Stimulated activated CD4-positive, alpha-beta T cell treated with anti-CD3 and anti-CD28 coated beads, Interleukin-15, amount 100 ng/mL, for 24 hours (primary cell): Measurements from ENCODE around the gene IDH3G.
"Not testable (repeated sequence)": the region's sequence is repeated elsewhere in the genome, so short reads cannot be mapped to it uniquely, and the experiment has no call there.

ENCODE experiments used
- DNase-seq: peaks from one replicate; pipeline ENCODE4 v3.0.0-alpha.2; 2020

Gene IDH3G

DNA sequence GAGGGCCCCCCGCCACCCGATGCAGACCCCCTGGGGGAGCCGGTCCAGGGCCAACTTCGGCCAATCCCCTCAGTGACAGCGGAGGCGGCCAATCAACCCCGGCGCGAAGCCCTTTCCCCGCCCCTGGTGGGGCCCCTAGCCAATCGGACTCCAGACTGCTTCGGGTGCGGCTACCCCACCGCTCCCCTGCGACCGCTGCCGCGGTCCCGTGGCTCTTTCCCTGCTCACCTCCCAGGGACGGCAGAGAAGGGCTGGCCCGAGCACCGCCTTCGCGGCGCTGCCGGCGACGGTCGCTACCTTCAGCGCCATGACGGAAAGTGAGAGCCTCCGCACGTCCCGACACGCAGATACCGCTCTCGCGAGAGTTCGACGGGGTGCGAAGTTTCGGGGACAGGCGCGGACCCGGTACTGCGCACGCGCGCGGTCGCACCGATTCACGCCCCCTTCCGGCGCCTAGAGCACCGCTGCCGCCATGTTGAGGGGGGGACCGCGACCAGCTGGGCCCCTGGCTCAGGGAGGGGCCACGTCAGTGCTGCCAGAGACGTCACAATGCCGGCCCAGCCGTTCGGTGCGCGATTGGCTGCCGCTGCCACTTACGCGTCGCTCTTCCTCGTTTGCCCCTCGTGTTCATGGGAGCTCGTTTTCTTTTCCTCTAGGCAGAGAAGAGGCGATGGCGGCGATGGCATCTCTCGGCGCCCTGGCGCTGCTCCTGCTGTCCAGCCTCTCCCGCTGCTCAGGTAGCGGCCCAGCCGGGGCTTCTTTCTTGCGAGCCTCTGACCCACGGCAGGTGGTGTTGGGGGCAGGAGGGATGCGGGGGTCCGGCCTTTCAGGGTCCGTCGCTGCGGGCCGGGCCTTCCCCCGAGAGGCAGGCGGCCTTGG, at the start of gene IDH3G, which contains the start of gene SSR4:
TSS of gene IDH3G (minus strand) at position 358 of the 879 bp plus-strand sequence. CDS start at position 309, 49 bp downstream.
TSS of gene SSR4 (plus strand) at position 651 of the 879 bp plus-strand sequence. CDS start at position 671, 20 bp downstream.
- peak; percentile 93 for DNase-seq

DNA sequence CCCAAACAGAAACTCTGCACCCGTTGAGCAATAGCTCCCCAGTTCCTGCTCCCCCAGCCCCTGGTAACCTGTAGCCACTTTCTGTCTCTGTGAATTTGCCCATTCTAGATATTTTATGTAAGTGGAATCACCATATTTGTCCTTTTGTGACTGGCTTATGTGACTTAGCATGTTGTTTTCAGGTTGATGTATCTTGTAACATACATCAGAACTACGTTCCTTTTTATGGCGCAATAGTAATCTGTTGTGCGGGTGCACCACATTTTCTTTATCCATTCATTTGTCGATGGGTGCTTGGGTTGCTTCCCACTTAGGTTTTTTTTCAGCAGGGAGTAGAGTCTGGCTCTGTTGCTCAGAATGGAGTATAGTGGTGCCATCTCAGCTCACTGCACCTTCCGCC, 42.7 kb upstream of the IDH3G start:
- no peak for DNase-seq

DNA sequence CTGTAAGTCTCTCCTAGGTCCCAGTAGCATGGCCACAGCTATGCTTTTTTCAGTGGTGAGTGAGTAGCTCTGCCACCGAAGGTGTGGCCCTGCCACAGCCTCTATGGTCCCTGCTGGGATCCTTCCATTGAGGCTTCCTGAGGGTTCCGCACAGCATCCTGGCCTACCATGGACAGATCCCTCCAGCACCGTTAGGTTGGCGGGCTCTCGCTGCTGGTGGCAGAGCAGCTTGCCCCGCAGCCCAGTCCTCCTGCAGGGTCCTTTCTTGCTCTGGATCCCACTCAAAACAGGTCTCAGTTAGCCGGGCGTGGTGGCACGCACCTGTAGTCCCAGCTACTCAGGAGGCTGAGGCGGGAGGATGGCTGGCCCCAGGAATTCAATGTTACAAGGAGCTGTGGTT, 38.6 kb upstream of the IDH3G start:
- DNase-seq: no peak

DNA sequence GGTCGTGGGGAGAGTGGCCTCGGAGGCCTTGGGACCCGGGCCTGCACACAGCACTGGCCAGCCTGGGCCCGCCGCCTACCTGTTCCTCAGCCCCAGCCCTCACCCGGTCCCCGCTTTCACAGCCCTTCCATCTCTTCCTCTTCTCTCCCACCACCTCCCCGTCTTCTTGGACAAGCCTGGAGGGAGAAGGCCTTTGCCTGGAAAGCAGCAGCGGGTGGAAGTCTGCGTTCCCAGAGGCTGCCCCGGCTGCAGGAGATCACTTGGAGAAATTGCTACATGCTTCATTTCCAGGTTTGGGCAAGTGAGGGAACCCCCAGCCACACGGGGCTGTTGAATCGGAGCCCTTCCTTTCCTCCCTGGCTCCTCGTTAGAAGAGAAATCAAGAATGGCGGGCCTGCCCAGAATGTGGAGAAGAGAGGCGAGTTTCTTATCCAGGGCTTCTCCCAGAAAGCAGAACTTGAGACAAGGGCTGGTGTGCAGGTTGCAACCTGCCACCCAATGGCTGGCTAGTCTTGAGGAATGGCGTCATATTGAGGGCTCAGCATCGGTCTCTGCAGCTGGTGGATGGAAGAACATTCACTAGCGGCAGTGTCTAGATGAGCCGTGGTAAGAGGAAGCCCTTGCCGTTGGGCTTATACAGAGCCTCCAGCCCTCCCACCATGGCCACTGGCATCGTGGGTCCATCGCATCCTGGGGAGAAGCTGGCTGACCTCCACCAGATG, 37.4 kb upstream of the IDH3G start:
- no peak for DNase-seq

DNA sequence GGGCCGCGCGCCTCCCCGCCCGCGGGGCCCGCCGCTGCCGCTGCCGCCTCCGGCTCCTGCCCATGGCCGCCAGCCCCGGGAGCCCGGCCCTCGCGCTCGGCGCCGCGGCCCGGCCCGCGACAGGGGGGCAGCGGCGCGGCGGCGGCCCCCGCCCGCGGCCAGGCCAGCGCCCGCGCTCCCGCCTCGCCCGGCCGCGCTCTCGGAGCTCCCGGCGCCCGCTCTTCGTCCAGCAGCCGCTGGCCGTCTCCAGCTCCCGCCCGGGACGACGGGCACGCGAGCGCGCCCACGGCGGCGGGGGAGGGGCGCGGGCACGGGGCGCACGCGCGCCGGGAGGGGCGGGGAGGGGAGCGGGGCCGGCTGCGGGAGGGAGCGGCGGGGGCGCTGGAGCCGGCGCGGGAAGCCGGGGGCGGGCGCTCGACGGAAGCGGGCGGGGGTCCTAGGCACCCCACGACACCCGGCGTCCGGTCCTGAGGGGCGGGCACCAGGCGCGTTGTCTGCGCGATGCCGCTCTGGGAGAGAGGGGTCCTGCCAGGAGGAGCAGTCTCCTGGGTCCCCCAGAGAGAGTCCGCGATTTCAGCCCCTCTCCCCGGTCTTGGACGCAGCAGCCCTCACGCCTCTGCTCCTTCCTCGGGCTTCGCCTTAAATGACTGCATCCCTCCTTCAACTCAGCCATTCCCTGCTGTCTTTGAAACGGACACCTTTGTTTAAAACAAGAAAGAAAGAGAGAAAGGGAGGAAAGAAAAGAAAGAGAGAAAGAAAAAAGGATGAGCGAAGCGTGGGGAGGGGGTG, 36.7 kb upstream of the IDH3G start:
- no peak for DNase-seq

DNA sequence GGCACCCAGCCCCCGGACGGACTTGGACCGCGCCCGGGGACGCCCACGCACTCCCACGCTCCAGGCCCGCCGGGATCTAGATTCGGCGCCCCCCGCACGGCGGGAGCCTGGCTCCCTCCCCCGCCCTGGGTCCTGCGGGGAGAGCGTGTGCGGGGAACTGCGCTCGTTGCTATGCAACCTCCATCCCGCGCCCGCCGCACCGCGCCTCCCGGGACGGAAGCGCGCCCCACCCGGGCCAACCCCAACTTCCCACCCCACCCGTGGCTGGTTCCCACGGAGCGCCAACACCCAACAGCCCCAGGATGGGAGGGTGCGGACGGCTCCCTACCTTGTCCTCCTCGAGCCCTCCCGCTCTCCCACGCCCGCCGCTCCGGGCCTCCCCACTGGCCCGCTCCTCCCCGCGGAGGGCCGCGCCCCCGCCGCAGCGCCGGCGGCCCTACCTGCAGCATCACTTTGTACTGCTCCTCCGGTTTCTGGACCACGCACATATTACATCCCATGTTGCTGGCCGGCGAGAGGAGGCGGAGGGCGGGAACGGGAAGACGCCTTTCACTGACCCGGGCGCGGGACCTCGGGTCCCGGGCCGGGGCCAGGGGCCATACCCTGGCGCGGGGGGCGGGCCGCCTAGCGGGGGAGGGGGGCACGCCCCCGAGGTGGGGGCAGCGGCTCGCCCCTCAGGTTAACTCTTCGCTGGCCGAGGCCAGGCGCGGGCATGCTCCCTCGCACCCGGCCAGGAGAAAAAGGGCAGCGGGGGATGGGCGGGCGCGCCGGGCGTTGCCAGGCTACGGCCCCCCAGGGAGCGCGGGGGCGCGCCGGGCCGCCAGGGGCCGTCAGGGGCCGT, 35.8 kb upstream of the IDH3G start, which contains the start of gene PDZD4:
TSS of gene PDZD4 (minus strand) at position 746 of the 841 bp plus-strand sequence. CDS start at position 500, 246 bp downstream.
- peak; percentile 25 for DNase-seq

DNA sequence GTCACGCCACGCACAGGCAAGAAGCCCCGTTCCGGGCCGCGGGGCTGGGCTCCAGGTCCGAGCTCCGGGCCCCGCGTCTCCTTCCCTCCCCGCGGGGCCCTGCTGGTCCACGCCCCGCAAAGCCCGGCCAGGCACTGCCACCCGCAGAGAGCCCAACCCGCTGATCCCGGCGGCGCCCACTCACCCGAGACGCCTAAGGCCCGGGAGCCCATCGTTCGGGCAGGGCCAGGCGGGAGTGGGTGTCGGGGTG, 35.3 kb upstream of the IDH3G start:
- DNase-seq: no peak

DNA sequence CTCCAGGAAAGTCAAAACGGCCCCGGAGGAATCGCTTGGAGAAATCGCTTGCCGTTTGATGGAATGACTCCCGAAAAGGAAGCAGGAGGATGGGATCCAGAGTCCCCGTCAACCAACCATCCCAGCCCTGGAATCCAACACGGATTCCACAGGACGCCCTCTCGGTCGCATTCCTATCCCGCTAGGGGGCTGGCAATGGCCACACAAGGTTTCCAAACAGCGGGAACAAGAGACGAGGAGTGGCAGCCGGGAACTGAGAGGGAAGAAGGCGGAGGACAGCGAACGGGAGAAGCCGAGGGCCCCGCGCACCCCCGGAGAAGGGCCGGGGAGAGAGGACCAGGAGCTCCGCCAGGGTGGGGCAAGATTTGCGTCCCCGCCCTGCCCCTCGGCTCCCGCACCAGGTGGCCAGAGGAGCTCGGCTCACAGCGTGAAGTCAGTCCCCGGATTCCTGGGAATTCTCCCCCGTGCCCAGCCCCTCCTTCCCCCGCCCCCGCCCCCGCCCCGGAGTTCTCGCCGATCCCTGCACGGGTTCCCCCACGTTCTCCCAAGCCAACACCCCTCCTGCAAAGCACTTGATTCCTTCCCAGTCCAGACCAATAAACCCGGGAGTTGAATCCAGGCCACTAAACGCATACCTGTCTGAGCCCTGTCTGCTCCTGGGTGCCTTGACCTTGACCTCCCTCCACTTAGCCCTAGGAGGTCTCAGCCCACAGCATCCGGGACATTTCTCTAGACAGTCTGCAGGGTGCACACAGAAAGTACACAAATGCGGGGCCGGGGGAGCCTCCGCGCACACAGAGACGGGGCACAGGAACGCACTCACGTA, 34.8 kb upstream of the IDH3G start:
- no peak for DNase-seq

DNA sequence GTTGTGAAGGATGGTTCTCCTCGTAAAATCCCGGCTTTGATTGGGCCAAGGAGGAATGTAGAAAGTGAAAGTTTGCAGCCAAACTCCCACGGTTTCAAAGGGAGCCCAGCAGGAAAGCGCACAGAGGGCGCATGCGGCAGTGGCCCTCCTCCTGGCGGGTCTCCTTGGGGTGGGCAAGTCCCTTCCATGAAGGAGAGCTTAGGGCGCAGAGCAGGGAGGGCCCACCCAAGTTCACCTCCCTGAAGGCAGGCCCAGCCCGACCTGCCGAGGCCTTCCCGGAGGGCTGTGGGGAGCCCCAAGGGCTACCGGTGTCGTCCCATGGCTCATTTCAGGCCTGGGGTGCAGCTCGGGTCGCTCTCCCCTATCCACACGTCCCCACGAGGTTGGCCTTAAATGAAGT, 34.1 kb upstream of the IDH3G start:
- no peak for DNase-seq

DNA sequence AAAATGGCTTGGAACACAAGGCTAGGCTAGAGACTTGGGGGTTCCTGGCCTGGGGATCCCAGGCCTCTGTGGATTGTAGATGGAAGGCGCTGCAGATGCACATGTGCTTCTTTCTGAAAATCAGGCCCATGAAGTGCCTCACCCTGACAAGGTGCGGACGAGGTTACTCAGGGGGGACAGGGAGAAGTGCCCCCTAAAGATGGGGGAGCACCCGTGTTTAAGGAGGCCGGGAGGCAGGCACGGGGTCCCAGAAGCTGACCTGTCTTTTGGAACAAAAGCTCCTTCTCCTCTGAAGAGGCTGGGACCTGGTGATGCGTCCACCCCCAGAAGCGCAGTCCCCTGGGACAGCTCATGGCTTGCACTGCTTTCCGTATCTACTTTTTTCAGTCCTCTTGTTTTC, 33.7 kb upstream of the IDH3G start:
- no peak for DNase-seq

DNA sequence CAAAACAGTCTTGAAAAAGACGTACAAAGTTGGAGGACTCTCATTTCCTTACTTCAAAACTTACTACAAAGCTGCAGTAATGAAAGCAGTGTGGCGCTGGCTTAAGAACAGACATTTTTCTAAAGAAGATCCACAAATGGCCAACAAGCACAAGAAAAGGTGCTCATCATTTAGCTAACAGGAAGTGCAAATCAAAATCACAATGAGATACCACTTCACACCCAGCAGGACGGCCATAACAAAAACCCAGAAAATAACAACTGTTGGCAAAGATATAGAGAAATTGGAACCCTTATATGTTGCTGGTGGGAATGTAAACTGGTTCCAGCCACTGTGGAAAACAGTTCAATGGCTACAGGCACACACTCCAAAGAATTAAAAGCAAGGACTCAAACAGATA, 32.8 kb upstream of the IDH3G start:
- no peak for DNase-seq

DNA sequence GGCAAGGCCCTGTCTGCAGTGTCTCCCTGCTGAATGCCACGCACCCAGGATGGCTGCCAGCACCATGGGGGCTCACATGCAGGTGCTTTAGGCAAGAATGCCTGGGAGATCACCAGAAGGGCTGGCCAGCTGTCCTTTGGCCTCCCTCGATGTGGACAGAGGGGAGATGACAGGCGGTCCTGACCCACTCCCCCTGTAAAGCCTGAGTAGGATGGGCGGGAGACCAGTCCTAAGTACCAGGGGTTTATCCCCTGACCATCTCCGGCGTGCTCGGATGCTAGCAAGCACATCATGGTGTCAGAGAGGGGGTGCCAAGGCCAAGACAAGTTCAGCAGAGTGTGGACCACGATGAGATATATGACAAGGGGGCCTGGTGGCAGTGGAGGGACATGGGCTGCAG, 30.9 kb upstream of the IDH3G start:
- no peak for DNase-seq

DNA sequence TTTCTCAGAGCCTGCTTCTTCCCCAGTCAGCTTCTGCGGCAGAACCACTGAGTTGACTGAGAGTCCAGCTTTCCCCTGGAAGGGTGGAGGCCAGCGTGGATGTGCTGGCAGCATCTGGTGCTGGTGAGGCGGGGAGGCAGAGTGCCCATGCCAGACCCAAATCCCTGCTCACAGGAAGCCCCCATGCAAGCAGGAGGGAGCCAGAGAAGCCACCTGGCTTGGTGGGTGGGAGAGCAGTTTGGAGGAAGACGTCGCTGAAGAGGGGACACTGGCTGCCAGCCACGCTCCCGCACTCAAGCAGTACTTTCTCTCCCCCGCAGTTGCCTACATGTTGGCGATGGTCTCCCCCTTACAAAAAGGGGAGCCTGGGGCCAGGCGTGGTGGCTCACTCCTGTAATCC, 30.2 kb upstream of the IDH3G start:
- DNase-seq: no peak

DNA sequence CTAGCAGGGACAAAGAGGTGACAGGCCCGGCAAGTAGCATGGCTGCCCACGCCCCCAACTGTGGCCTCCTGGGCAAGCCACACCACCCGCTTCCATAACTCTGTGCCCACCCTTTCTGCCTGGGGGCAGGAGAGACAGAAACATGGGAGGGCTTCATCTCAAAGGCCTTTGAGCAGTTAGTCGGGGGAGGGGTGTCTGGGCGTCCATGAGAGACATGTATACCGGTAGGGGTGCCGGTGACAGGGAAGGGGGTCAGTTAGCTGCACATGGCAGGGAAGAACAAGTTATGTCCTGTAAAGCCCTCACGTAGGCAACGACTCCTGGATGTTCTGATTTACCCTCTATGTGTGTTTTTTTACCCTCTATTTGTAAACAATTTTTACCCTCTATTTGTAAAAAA, 26.9 kb upstream of the IDH3G start:
- DNase-seq: no peak

DNA sequence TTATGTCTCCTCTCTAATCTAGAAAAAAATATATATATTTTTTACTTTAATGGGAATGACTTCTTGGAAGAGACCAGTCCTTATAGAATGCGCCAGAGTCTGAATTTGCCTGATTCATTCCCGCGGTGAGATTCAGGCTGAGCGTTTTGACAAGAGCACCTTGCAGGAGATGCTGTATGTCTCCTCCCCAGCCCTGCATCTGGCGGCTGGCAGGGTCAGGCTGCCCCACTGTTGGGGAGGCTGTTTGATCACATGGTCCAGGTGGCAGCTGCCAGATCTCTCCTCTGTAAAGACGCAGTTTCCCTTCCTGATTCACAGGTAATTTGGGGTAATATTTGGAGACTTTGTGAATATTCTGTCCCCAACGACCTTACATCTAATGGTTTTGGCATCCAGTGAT, 26.4 kb upstream of the IDH3G start:
- DNase-seq: no peak

DNA sequence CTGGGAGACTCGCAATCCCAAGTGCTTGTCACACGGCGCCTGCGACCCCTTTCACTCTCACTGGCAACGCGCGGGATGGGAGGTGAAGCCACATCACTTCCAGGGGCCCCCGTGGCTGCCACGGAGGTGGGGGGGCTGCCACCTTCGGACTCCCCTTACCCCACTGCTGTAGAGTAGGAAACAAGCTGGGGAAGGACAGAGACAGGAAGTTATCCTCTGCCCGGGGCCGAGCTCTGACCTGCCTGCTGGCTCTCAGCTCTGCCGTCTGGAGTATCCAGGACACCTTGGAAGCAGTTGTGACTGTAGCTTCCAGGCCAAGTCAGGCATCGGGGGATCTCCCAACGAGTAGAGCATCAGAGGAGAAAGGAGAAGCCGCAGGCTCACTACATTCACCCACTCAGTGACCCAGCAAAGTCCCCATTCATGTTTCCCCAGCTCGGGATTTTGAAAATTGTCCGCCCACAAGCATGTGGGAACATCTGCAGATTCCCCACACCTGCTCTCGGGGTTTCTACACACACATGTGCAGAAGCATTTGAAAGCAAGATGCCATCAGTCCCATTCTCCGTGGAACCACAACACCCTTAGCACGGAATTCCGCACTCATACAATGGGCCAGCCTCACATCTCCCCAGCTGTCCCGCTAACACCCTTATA, 25.3 kb upstream of the IDH3G start:
- DNase-seq: no peak

DNA sequence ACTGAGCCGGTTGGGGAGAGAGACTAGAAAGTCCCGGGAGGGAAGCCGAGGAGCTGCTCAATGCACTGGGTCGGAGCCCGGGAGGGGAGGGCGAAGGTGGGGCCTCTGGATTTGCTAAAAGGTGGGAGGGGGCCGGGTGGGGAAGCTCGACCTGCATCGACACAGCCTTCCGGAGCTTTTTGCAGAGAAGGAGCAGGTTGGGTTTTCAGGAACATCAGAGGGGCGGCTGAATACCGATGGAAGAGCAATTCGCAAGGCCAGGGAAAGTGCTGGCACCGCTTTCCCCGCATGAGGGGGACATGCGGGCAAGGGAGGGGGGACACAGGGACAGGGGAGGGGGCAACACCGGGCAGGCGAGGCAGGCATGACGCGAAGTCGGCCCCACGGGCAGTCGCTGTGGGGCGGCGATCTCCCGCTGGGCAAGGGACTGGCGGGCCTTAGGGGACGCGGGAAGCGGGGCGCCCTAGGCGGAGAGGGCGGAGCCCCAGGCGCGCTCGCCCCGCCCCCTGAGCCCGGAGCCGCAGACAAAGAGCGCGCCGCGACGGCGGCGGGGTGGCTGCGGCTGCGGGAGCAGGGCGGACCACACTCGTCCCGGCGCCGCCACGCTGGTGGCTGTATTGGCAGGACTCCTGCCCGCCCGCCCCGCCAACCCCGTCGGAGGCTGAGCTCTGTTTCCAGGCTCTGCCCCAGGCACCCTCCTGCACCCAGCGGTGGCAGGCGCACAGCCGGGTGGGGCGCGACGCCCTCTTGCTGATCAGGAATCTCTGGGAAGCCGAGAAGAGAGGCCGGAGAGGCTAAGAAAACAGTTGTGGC, 24.6 kb upstream of the IDH3G start:
- peak; percentile 70 for DNase-seq

DNA sequence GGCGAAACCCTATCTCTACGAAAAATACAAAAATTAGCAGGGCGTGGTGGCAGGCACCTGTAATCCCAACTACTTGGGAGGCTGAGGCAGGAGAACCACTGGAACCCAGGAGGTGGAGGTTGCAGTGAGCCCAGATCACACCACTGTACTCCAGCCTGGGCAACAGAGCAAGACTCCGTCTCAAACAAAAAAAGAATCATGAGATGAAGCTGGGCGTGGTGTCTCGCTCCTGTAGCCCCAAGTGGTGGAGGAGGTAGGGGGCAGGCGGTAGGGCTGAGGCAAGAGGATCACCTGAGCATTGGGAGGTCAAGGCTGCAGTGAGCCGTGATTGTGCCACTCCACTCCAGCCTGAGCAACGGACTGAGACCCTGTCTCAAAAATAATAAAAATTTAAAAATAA, 23.9 kb upstream of the IDH3G start:
- not testable (repeated sequence) for DNase-seq

DNA sequence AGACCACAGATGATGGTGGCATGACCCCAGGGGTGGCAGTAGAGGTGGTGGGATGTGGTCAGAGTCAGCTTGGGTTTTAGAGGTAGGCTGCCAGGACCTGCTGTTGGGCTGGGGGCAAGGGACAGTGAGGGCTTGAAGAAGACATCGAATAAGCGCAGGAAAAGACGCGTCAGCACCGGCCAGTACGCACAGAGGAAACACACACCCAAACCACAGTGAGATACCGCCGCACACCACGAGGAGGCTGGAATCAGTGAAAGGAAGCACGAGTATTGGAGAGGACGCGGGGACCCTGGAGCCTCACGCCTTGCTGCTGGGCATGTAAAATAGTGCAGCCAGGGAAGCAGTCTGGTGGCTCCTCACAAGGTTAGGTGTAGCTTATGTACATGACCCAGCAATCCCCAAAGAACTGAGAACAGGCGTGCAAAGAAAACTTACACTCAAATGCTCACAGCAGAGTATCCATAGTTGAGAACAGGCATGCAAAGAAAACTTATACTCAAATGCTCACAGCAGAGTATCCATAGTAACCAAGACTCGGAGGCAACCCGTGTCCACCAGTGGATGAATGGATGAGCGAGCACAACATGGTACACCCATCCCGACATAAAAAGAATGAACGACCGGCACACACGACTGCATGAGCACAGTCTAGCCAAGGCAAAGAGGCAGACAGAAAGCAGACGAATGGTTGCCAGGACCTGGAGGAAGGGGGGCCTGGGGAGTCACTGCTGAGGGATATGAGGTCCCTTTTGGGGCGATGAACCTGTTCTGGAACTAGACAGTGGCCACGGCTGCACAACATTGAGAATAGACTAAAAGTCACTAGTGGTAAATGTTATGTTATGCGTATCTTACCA, 22.9 kb upstream of the IDH3G start:
- DNase-seq: peak; percentile 57
